GM20000 (cell line): ENCODE measurements around the gene PALMD.

Experiments
- DNase-seq: peaks from one replicate; pipeline ENCODE4 v3.0.0; 2012; ENCODE audit warnings: low spot score
- TF ChIP-seq, protein P1 (sequence below): IDR thresholded peaks from 2 replicates; pipeline ENCODE4 v1.5.1; 2012; ENCODE audit warnings: mild to moderate bottlenecking, control low read depth; ENCODE audit errors: extremely low read depth, missing control alignments

PALMD gene

DNA sequence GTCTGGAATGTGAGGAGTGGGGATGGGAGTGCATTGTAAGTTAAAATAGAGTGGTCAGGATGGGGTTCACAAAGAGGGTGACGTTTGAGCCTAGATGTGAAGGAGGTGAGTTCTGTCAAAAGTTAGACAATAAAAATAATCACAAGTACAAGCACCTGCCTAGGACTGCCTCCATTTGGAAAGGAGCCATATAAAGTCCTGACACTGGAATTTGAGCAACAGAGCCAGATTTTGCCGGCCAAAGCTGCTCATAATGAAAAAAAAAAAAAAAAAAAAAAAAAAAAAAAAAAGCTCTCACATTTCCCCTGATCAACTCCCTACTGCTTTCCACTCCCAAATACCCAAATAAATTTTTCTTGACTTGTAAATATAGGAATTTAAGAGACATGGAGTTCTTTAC is 4.1 kb downstream of the PALMD start:
- no peak for DNase-seq
- TF ChIP-seq, protein P1, sequence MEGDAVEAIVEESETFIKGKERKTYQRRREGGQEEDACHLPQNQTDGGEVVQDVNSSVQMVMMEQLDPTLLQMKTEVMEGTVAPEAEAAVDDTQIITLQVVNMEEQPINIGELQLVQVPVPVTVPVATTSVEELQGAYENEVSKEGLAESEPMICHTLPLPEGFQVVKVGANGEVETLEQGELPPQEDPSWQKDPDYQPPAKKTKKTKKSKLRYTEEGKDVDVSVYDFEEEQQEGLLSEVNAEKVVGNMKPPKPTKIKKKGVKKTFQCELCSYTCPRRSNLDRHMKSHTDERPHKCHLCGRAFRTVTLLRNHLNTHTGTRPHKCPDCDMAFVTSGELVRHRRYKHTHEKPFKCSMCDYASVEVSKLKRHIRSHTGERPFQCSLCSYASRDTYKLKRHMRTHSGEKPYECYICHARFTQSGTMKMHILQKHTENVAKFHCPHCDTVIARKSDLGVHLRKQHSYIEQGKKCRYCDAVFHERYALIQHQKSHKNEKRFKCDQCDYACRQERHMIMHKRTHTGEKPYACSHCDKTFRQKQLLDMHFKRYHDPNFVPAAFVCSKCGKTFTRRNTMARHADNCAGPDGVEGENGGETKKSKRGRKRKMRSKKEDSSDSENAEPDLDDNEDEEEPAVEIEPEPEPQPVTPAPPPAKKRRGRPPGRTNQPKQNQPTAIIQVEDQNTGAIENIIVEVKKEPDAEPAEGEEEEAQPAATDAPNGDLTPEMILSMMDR, result no peak

DNA sequence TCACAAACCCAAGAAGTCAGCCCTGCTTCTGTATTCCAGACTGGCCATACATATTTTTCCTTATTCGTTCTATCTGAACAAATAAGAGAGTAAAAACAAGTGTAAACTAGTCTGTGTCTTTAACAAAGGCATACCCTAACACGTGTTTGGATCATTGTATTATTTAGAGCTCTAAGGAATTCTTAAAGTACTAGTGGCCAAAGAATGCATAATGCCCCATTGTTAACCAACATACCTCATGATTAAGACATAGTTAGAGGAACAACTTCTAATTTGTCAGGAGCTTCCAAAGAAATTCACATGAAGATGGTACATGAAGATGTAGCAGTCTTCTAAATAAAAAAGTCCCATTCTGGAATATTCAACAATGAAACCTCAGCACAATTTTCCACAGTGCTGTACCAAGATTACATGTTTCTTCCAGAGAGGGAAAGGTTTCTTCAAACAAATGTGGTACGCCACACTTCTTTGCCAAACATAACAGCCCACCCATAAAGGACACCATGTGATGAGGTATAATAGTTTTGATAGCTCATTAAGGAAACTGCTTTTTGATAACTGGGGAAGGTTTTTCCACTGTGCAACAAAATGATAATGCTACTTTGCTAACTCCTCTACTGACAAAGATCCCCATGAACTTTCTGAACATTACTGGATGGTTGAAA is 5.0 kb downstream of the PALMD start:
- no peak for DNase-seq
- TF ChIP-seq, protein P1, result no peak

DNA sequence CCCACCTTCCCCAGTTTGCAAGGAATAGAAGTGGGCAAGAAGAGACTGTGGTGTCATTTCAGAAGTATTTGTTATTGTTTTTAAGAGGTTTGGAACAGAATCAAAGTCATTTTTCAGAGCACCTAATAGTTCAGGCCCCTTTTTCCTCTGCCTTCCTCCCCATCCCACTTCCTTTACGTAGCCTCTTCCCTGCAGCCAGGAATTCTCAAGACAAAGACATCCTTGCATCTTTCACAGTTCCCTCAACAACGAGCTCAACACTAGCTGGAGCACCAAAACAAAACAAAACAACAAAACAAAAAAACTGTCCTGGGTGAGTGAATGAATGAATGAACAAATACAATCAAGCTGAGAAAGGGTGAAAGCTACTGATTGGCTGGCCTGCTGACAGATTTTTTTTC is 7.0 kb downstream of the PALMD start:
- no peak for DNase-seq
- TF ChIP-seq, protein P1, result no peak

DNA sequence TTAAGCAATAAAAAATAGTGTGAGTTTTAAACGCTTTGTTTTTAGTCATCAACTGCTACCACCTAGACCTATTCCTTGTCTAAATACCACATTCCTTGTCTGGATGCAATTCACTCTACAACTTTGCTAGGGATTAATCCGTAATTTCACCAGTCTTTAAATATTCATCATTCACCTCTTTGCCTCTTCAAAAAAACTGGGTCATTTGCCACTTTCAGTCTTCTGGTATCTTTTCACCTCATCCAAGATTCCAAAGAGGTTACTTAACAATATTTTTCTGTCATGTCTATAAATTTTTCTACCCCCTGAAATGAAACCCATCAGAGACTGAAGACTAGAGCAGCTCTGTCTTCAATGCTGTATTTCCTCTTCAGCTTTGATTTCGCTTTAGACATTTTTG is 9.5 kb downstream of the PALMD start:
- no peak for DNase-seq
- TF ChIP-seq, protein P1, result no peak

DNA sequence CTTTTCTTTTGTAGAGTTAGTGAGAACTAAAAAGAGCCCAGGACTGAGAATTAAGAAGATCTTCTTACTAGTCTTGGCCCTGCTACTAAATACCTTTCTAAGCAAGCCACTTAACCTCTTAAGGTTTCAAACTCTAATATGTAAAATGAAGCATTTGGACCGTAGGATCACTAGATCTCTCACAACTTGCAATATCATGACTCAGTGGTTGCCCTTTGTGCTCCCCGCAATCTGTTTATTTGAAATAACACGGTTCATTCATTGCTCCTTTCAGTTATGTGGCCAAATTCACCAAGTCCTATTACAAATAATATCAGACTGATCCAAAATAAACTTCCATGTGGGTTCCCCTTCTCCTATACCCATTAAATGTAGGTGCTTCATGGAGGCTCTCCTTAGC is 10.8 kb downstream of the PALMD start:
- TF ChIP-seq, protein P1, result no peak
- DNase-seq, result no peak

DNA sequence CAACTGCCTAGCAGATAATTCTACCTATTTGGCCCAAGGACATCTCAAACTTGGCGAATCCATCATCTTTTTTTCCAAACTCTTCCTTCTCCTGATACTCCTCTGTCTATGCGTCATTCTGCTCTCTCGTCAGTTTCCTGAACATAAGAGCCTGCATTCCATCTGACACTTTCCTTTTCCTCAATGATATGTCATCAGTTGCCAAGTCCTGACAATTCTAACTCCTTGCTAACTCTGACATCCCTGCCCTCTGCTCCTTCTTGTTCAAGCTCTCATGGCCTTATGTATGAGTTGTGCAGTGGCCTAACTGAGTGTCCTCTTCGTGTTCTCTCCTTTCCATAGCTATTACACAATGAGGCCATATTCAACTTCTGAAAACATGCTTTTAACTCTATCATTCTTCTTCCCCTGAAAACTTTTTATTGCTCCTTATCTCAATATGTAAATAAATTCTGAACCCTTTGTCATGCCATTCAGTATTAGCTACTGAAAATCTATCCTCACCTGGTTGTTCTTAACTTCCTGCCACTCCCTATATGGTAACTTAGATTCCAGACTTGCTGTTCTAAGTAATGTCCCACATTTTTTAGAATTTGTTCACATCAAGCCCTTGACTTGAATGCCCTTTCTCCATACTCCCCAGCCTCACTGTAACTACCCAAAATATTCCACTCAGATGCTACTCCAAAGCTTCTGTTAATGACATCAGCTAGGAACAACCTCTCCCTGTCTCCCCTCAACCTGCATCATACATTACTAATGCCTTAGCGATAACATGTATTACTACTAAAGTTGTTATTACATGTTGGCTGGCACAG is 11.5 kb downstream of the PALMD start:
- DNase-seq, result no peak
- TF ChIP-seq, protein P1, result no peak

DNA sequence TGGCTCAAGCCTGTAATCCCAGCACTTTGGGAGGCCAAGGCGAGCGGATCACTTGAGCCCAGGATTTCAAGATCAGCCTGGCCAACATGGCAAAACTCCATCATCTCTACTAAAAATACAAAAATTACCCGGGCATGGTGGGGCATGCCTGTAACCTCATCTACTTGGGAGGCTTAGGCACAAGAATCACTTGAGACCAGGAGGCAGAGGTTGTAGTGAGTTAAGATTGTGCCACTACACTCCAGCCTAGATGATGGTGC is 12.0 kb downstream of the PALMD start:
- DNase-seq, result no peak
- TF ChIP-seq, protein P1, result no peak
